Measurements from ENCODE around the gene TNN. TPM values are rescaled to one million over a fixed set of nuclear protein-coding genes. Genes with fewer than 3 reads are reported as not detected.
"Not testable (repeated sequence)": the region's sequence is repeated elsewhere in the genome, so short reads cannot be mapped to it uniquely, and the experiment has no call there.

The TNN gene
- total and polyA plus RNA-seq, 3 experiments from 2014 or later = not detected

- Mint-ChIP-seq H3K4me3 (no peak overlapping the region), H3K27me3 (peaks cover 8 to 11% of the 10 kb centered on the region in 2 donors), H3K27ac (no peak overlapping the region), H3K4me1 (peaks cover 2 to 3% (median 3%) of the 10 kb centered on the region in 3 donors), H3K36me3 (no peaks in the 10 kb centered on the region), H3K9me3 (no peaks in the 10 kb centered on the region)
- H3K9me3 ChIP-seq (ENCODE audit: low read length) = no peaks in the 10 kb centered on the region
- H3K36me3 ChIP-seq (ENCODE audit: insufficient read depth, low read length) = no peaks in the 10 kb centered on the region
- no peak overlapping the region for H3K27ac ChIP-seq (ENCODE audit: low read depth, low read length)
- CTCF ChIA-PET = no interaction called here
- no peak for DNase-seq
- H3K27me3 ChIP-seq (ENCODE audit: insufficient read depth, low read length, poor library complexity, severe bottlenecking) = no peaks in the 10 kb centered on the region
- H3K4me1 ChIP-seq (ENCODE audit: insufficient read depth, low read length) = no peaks in the 10 kb centered on the region
- POLR2A ChIA-PET = no interaction called here
- H3K4me3 ChIP-seq (ENCODE audit: low read length) = no peak overlapping the region
Measured at GRCh38 chr1:175034775-175035174, 32.9 kb upstream of the TNN start.

GRCh38 chr1:175035865-175036264 is 31.8 kb upstream of the TNN start:
- peaks cover 8 to 11% of the 10 kb centered on the region in 2 donors for H3K27me3 Mint-ChIP-seq
- Histone ChIP-seq H3K27ac (ENCODE audit: low read depth, low read length) (no peak overlapping the region), H3K36me3 (ENCODE audit: insufficient read depth, low read length) (no peaks in the 10 kb centered on the region), H3K9me3 (ENCODE audit: low read length) (no peaks in the 10 kb centered on the region), H3K4me3 (ENCODE audit: low read length) (no peak overlapping the region), H3K4me1 (ENCODE audit: insufficient read depth, low read length) (no peaks in the 10 kb centered on the region), H3K27me3 (ENCODE audit: insufficient read depth, low read length, poor library complexity, severe bottlenecking) (no peaks in the 10 kb centered on the region)
- H3K27ac Mint-ChIP-seq = no peak overlapping the region
- no peaks in the 10 kb centered on the region for H3K36me3 Mint-ChIP-seq
- ChIA-PET POLR2A (no interaction called here), CTCF (interaction anchor here (0.8 kb wide), 1 partner anchor 119 kb away, joined by 3 read pairs; no protein-coding TSS in a partner anchor)
- H3K4me1 Mint-ChIP-seq = no peaks in the 10 kb centered on the region
- no peak for DNase-seq
- H3K9me3 Mint-ChIP-seq = no peaks in the 10 kb centered on the region
- H3K4me3 Mint-ChIP-seq = no peak overlapping the region

GRCh38 chr1:175036476-175036875 is 31.2 kb upstream of the TNN start:
- ChIA-PET CTCF (no interaction called here), POLR2A (no interaction called here)
- H3K27me3 Mint-ChIP-seq = peaks cover 8 to 11% of the 10 kb centered on the region in 2 donors
- no peaks in the 10 kb centered on the region for H3K9me3 ChIP-seq (ENCODE audit: low read length)
- no peaks in the 10 kb centered on the region for H3K27me3 ChIP-seq (ENCODE audit: insufficient read depth, low read length, poor library complexity, severe bottlenecking)
- H3K4me3 Mint-ChIP-seq = no peak overlapping the region
- no peak for DNase-seq
- no peaks in the 10 kb centered on the region for H3K36me3 Mint-ChIP-seq
- no peaks in the 10 kb centered on the region for H3K9me3 Mint-ChIP-seq
- no peaks in the 10 kb centered on the region for H3K36me3 ChIP-seq (ENCODE audit: insufficient read depth, low read length)
- no peaks in the 10 kb centered on the region for H3K4me1 ChIP-seq (ENCODE audit: insufficient read depth, low read length)
- H3K27ac Mint-ChIP-seq = no peak overlapping the region
- no peaks in the 10 kb centered on the region for H3K4me1 Mint-ChIP-seq
- H3K4me3 ChIP-seq (ENCODE audit: low read length) = no peak overlapping the region
- H3K27ac ChIP-seq (ENCODE audit: low read depth, low read length) = no peak overlapping the region

- Mint-ChIP-seq H3K4me3 (no peak overlapping the region), H3K27me3 (peaks cover 8 to 11% of the 10 kb centered on the region in 2 donors), H3K36me3 (no peaks in the 10 kb centered on the region), H3K9me3 (no peaks in the 10 kb centered on the region), H3K4me1 (no peaks in the 10 kb centered on the region), H3K27ac (no peak overlapping the region)
- no peak for DNase-seq
- Histone ChIP-seq H3K27ac (ENCODE audit: low read depth, low read length) (no peak overlapping the region), H3K9me3 (ENCODE audit: low read length) (no peaks in the 10 kb centered on the region), H3K27me3 (ENCODE audit: insufficient read depth, low read length, poor library complexity, severe bottlenecking) (no peaks in the 10 kb centered on the region), H3K4me1 (ENCODE audit: insufficient read depth, low read length) (no peaks in the 10 kb centered on the region), H3K4me3 (ENCODE audit: low read length) (no peak overlapping the region), H3K36me3 (ENCODE audit: insufficient read depth, low read length) (no peaks in the 10 kb centered on the region)
- POLR2A ChIA-PET = interaction anchor here (0.6 kb wide), 1 partner anchor 184 kb away, joined by 4 read pairs; no protein-coding TSS in a partner anchor
- CTCF ChIA-PET = no interaction called here
Measured at GRCh38 chr1:175037416-175037815, 30.2 kb upstream of the TNN start.

- H3K9me3 ChIP-seq (ENCODE audit: low read length) = no peaks in the 10 kb centered on the region
- H3K36me3 ChIP-seq (ENCODE audit: insufficient read depth, low read length) = no peaks in the 10 kb centered on the region
- POLR2A ChIA-PET = no interaction called here
- CTCF ChIA-PET = no interaction called here
- Mint-ChIP-seq H3K4me3 (no peak overlapping the region), H3K4me1 (no peaks in the 10 kb centered on the region), H3K27me3 (peaks cover 5 to 28% of the 10 kb centered on the region in 2 donors), H3K36me3 (no peaks in the 10 kb centered on the region), H3K9me3 (no peaks in the 10 kb centered on the region), H3K27ac (no peak overlapping the region)
- H3K27ac ChIP-seq (ENCODE audit: low read depth, low read length) = no peak overlapping the region
- DNase-seq = no peak
- H3K4me1 ChIP-seq (ENCODE audit: insufficient read depth, low read length) = no peaks in the 10 kb centered on the region
- H3K27me3 ChIP-seq (ENCODE audit: insufficient read depth, low read length, poor library complexity, severe bottlenecking) = no peaks in the 10 kb centered on the region
- H3K4me3 ChIP-seq (ENCODE audit: low read length) = no peak overlapping the region
Measured at GRCh38 chr1:175040324-175040879, 27.2 kb upstream of the TNN start.

GRCh38 chr1:175042650-175043049 is 25.0 kb upstream of the TNN start:
- POLR2A ChIA-PET = no interaction called here
- no peaks in the 10 kb centered on the region for H3K4me1 Mint-ChIP-seq

GRCh38 chr1:175043824-175044223 is 23.8 kb upstream of the TNN start:
- H3K27ac Mint-ChIP-seq = no peak overlapping the region
- H3K36me3 ChIP-seq (ENCODE audit: insufficient read depth, low read length) = no peaks in the 10 kb centered on the region

More at GRCh38 chr1:175042650-175043049, 25.0 kb upstream of the TNN start:
- Mint-ChIP-seq H3K27me3 (peaks cover 3 to 24% of the 10 kb centered on the region in 2 donors), H3K36me3 (no peaks in the 10 kb centered on the region), H3K27ac (no peak overlapping the region), H3K9me3 (peaks cover 0 to 2% (median 0%) of the 10 kb centered on the region in 5 donors), H3K4me3 (no peak overlapping the region)
- CTCF ChIA-PET = interaction anchor here (1.0 kb wide), 1 partner anchor 13 kb away, joined by 4 read pairs; no protein-coding TSS in a partner anchor
- no peak for DNase-seq
- Histone ChIP-seq H3K9me3 (ENCODE audit: low read length) (no peaks in the 10 kb centered on the region), H3K27ac (ENCODE audit: low read depth, low read length) (no peak overlapping the region), H3K36me3 (ENCODE audit: insufficient read depth, low read length) (no peaks in the 10 kb centered on the region), H3K27me3 (ENCODE audit: insufficient read depth, low read length, poor library complexity, severe bottlenecking) (no peaks in the 10 kb centered on the region), H3K4me1 (ENCODE audit: insufficient read depth, low read length) (no peaks in the 10 kb centered on the region), H3K4me3 (ENCODE audit: low read length) (no peak overlapping the region)

GRCh38 chr1:175044591-175044990 is 23.0 kb upstream of the TNN start:
- CTCF ChIA-PET, H3K4me3 Mint-ChIP-seq, H3K4me1 Mint-ChIP-seq: not testable (repeated sequence)

More at GRCh38 chr1:175043824-175044223, 23.8 kb upstream of the TNN start:
- Mint-ChIP-seq H3K27me3 (peaks cover 5 to 36% of the 10 kb centered on the region in 2 donors), H3K4me1 (no peaks in the 10 kb centered on the region), H3K9me3 (peaks cover 0 to 2% (median 0%) of the 10 kb centered on the region in 5 donors), H3K36me3 (no peaks in the 10 kb centered on the region), H3K4me3 (no peak overlapping the region)
- no peaks in the 10 kb centered on the region for H3K27me3 ChIP-seq (ENCODE audit: insufficient read depth, low read length, poor library complexity, severe bottlenecking)
- H3K4me1 ChIP-seq (ENCODE audit: insufficient read depth, low read length) = no peaks in the 10 kb centered on the region
- no peaks in the 10 kb centered on the region for H3K9me3 ChIP-seq (ENCODE audit: low read length)
- ChIA-PET POLR2A (no interaction called here), CTCF (no interaction called here)
- DNase-seq = no peak
- no peak overlapping the region for H3K4me3 ChIP-seq (ENCODE audit: low read length)
- H3K27ac ChIP-seq (ENCODE audit: low read depth, low read length) = no peak overlapping the region

More at GRCh38 chr1:175044591-175044990, 23.0 kb upstream of the TNN start:
- H3K27ac ChIP-seq (ENCODE audit: low read depth, low read length); POLR2A ChIA-PET; H3K27ac Mint-ChIP-seq; DNase-seq; H3K36me3 Mint-ChIP-seq; H3K9me3 Mint-ChIP-seq; H3K4me1 ChIP-seq (ENCODE audit: insufficient read depth, low read length); H3K4me3 ChIP-seq (ENCODE audit: low read length); H3K9me3 ChIP-seq (ENCODE audit: low read length); H3K36me3 ChIP-seq (ENCODE audit: insufficient read depth, low read length); H3K27me3 ChIP-seq (ENCODE audit: insufficient read depth, low read length, poor library complexity, severe bottlenecking): not testable (repeated sequence)
- peaks cover 2 to 44% of the 10 kb centered on the region in 2 donors for H3K27me3 Mint-ChIP-seq

Measured in CD8-positive, alpha-beta memory T cell (primary cell).